Measurements from ENCODE around the gene L2HGDH.

DNA sequence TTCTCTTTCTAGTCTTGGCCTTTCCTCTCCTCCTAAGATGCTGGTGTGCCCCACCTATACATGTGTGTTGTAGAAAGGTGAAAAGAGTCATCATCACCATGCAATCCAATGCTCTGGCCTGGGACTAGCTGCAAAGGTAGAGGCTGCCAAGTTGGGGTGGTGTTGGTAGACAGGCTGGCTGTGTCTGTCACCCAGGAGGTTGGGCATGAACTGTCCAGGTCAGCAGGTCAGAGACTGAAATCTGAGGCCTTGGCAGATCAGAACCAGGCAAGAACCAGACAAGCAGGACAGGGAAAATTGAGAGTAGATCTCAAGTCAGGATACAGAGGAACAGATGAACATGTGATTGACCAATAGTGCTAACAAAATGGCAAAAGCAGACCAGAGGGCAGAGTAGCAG is 26.2 kb downstream of the L2HGDH start:
- TF ChIP-seq, protein P1, sequence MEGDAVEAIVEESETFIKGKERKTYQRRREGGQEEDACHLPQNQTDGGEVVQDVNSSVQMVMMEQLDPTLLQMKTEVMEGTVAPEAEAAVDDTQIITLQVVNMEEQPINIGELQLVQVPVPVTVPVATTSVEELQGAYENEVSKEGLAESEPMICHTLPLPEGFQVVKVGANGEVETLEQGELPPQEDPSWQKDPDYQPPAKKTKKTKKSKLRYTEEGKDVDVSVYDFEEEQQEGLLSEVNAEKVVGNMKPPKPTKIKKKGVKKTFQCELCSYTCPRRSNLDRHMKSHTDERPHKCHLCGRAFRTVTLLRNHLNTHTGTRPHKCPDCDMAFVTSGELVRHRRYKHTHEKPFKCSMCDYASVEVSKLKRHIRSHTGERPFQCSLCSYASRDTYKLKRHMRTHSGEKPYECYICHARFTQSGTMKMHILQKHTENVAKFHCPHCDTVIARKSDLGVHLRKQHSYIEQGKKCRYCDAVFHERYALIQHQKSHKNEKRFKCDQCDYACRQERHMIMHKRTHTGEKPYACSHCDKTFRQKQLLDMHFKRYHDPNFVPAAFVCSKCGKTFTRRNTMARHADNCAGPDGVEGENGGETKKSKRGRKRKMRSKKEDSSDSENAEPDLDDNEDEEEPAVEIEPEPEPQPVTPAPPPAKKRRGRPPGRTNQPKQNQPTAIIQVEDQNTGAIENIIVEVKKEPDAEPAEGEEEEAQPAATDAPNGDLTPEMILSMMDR (optimal IDR thresholded peaks at IDR 0.05 in 1 of 3, IDR thresholded peaks at IDR 0.05 in 1 of 3, conservative IDR thresholded peaks at IDR 0.05 in 1 of 3; ENCODE audit: extremely low read depth in 1 of 3, insufficient read depth in 2 of 3, low read length in 3 of 3) = no peak
- TF ChIP-seq EZH2 (IDR thresholded peaks at IDR 0.05; ENCODE audit: low read length) = no peak

Data from keratinocyte (primary cell).